LNCAP (cell line): ENCODE data around the gene ATP5F1E.

ENCODE experiments used
- TF ChIP-seq, protein P1 (sequence below): fragments of 450-650 bp; IDR thresholded peaks from 2 replicates; pipeline ENCODE4 v1.5.1; 2017; ENCODE audit warnings: mild to moderate bottlenecking

ATP5F1E gene

GRCh38 chr20:59017493-59018231 is 14.5 kb downstream of the ATP5F1E start:
- TF ChIP-seq, protein P1, sequence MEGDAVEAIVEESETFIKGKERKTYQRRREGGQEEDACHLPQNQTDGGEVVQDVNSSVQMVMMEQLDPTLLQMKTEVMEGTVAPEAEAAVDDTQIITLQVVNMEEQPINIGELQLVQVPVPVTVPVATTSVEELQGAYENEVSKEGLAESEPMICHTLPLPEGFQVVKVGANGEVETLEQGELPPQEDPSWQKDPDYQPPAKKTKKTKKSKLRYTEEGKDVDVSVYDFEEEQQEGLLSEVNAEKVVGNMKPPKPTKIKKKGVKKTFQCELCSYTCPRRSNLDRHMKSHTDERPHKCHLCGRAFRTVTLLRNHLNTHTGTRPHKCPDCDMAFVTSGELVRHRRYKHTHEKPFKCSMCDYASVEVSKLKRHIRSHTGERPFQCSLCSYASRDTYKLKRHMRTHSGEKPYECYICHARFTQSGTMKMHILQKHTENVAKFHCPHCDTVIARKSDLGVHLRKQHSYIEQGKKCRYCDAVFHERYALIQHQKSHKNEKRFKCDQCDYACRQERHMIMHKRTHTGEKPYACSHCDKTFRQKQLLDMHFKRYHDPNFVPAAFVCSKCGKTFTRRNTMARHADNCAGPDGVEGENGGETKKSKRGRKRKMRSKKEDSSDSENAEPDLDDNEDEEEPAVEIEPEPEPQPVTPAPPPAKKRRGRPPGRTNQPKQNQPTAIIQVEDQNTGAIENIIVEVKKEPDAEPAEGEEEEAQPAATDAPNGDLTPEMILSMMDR = no peak

GRCh38 chr20:59016795-59017492 is 15.2 kb downstream of the ATP5F1E start:
- TF ChIP-seq, protein P1 = no peak

DNA sequence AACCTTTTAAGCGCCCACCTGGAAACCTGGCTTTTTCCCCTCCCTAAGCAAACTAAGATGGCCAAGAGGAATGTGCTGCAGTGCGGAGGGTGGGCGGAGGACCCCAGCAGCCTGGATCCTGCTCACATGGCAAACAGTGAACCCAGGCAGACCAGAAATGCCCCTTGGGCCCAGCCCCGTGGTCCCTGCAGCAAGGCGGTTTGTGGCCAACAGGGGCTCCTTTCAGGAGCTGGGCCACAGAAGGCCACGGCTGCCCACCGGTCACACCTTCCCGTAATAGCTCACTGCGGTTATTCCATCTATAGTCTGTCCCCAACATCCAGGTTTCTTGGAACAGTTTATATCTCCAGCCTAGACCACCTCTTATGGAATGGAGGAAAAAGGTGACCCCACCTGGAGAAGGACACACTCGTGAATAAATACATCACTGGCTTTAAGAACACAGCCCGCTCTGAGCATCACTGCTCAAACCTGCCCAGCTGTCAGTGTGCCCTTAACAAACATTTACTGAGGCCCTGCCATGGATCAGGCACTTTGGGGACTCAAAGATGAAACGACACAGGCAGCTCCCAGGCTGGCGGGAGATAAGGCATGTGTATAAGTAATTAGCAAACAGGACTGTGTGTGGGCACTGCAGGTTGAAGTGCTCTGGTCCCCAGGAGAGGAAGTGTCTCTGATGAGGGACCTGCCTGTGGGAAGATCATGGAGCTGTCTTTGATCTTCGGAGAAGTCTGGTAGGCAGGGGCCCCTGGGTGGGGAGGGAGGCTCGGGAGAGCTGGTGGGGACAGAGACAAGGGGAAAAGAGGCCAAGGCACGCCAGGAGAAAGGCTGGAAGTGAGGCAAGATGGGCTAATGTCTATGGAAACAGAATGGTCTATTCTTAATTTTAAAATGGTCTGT is 16.1 kb downstream of the ATP5F1E start:
- TF ChIP-seq, protein P1 = no peak

DNA sequence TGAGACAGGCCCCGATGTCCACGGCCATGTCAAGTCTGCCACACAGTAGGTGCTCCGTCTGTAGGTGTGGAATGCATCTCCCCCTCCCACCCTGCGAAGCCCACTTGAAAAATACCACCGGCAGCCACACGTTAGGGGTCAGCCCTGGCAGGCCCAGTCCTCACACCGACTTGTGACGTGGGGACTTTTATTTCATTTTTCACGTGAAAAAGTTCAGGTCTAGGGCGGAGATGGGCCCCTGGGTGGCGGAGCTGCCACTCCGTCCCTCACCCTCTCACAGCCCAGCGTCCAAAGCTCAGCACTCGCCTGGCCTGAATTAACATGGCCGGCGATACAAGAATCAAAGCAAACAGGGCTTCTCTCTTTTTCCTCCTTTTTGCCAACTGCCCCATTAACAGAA is 16.7 kb downstream of the ATP5F1E start:
- TF ChIP-seq, protein P1 = no peak

DNA sequence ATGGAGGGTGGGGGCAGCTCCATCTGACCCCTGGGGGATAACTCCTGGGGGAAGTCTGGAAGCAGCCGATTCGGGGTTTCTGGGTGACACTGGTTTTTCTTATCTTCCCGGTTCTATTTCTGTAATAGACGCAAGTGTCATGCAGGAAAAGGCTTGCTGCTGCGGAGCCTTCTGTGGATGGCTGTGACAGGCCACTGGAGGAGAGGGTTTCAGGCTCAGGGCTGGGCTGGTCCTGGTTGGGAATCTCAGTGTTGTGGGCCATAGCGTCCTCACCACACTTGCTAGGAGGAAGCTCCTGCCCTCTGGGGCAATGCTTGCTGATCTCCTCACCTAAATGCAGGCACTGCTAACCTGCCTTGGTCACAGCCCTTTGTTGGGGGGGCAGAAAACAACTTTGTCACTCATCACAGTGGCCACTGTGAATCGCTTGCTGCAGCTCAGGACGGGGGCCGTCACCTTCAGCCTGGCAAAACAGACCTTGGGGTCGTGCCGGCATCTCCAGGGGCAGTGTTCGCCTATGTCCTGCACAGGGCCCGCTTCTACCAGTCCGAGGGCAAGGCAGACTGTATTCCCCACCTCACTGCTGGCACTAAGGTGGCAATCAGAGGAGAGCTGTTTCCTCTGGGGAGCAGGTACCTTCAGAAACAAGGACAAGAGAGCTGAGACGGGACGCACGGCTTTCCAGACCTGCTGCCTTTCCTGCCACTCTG is 17.3 kb downstream of the ATP5F1E start:
- TF ChIP-seq, protein P1 = no peak

GRCh38 chr20:59013959-59014608 is 18.1 kb downstream of the ATP5F1E start:
- TF ChIP-seq, protein P1 = no peak
